ENCODE results near the gene IQGAP1. TPM values are rescaled to one million over a fixed set of nuclear protein-coding genes. Genes with fewer than 3 reads are reported as not detected.

Gene IQGAP1
- total and polyA plus RNA-seq, 2 donors (not counting 1 experiment from before 2014, with no cell fraction given): 222 to 270 TPM

- H3K4me3 ChIP-seq (replicated peaks in 1 of 4; ENCODE audit: control extremely low read depth in 1 of 4, insufficient read depth in 1 of 4, low read depth in 3 of 4, low read length in 4 of 4): no peak overlapping the region
- H3K27ac ChIP-seq (ENCODE audit: insufficient read depth, low read length): no peak overlapping the region
- no peak overlapping the region for H3K4me2 ChIP-seq (ENCODE audit: extremely low read depth, insufficient read depth, low read length)
- no peaks in the 10 kb centered on the region for H4K20me1 ChIP-seq (ENCODE audit: control insufficient read depth, extremely low read depth, insufficient read depth, low read length)
- peaks cover 14% of the 10 kb centered on the region for H3K79me2 ChIP-seq (ENCODE audit: control insufficient read depth, insufficient read depth, low read length)
- TF ChIP-seq CTCF (conservative IDR thresholded peaks at IDR 0.05 in 1 of 2, IDR thresholded peaks at IDR 0.05 in 1 of 2; ENCODE audit: low read depth in 1 of 2, low read length in 2 of 2): no peak
- no peak for TF ChIP-seq EZH2 (IDR thresholded peaks at IDR 0.05; ENCODE audit: low read length, missing control alignments)
- no peaks in the 10 kb centered on the region for H3K27me3 ChIP-seq (ENCODE audit: control insufficient read depth, insufficient read depth, low read length)
- no peaks in the 10 kb centered on the region for H3K9me3 ChIP-seq (ENCODE audit: control insufficient read depth, insufficient read depth, low read depth, low read length)
- no peak overlapping the region for H3K9ac ChIP-seq (ENCODE audit: insufficient read depth, low read length)
- peak in 1 of 2 donors; percentile 14 for DNase-seq (ENCODE audit: low read depth in 2 of 2)
- peaks cover 14% of the 10 kb centered on the region for H3K36me3 ChIP-seq (ENCODE audit: control insufficient read depth, insufficient read depth, low read length)
- H2AFZ ChIP-seq (ENCODE audit: low read length): no peak overlapping the region
- H3K4me1 ChIP-seq (ENCODE audit: control insufficient read depth, extremely low read depth, insufficient read depth, low read length): peaks cover 2% of the 10 kb centered on the region
Observed at GRCh38 chr15:90460142-90460824, 72.2 kb downstream of the IQGAP1 start.

- Histone ChIP-seq H3K27ac (ENCODE audit: insufficient read depth, low read length) (no peak overlapping the region), H4K20me1 (ENCODE audit: control insufficient read depth, extremely low read depth, insufficient read depth, low read length) (no peaks in the 10 kb centered on the region), H3K36me3 (ENCODE audit: control insufficient read depth, insufficient read depth, low read length) (peaks cover 4% of the 10 kb centered on the region), H3K4me3 (replicated peaks in 1 of 4; ENCODE audit: control extremely low read depth in 1 of 4, insufficient read depth in 1 of 4, low read depth in 3 of 4, low read length in 4 of 4) (no peak overlapping the region), H3K27me3 (ENCODE audit: control insufficient read depth, insufficient read depth, low read length) (no peaks in the 10 kb centered on the region), H3K4me1 (ENCODE audit: control insufficient read depth, extremely low read depth, insufficient read depth, low read length) (peaks cover 9% of the 10 kb centered on the region), H2AFZ (ENCODE audit: low read length) (no peak overlapping the region), H3K9ac (ENCODE audit: insufficient read depth, low read length) (no peak overlapping the region), H3K79me2 (ENCODE audit: control insufficient read depth, insufficient read depth, low read length) (peaks cover 16% of the 10 kb centered on the region), H3K9me3 (ENCODE audit: control insufficient read depth, insufficient read depth, low read depth, low read length) (no peaks in the 10 kb centered on the region), H3K4me2 (ENCODE audit: extremely low read depth, insufficient read depth, low read length) (no peak overlapping the region)
- TF ChIP-seq CTCF (conservative IDR thresholded peaks at IDR 0.05 in 1 of 2, IDR thresholded peaks at IDR 0.05 in 1 of 2; ENCODE audit: low read depth in 1 of 2, low read length in 2 of 2): no peak
- peak; percentile 42 to 93 for DNase-seq (ENCODE audit: low read depth in 2 of 2)
Observed at GRCh38 chr15:90463381-90463780, 75.3 kb downstream of the IQGAP1 start.

- H4K20me1 ChIP-seq (ENCODE audit: control insufficient read depth, extremely low read depth, insufficient read depth, low read length): no peaks in the 10 kb centered on the region
- peak overlapping the region; percentile 8 for H3K27ac ChIP-seq (ENCODE audit: insufficient read depth, low read length)
- peak; percentile 77 to 85 for DNase-seq (ENCODE audit: low read depth in 2 of 2)
- H3K4me2 ChIP-seq (ENCODE audit: extremely low read depth, insufficient read depth, low read length): no peak overlapping the region
- H3K36me3 ChIP-seq (ENCODE audit: control insufficient read depth, insufficient read depth, low read length): peaks cover 4% of the 10 kb centered on the region
- no peak overlapping the region for H3K9ac ChIP-seq (ENCODE audit: insufficient read depth, low read length)
- H3K79me2 ChIP-seq (ENCODE audit: control insufficient read depth, insufficient read depth, low read length): peaks cover 14% of the 10 kb centered on the region
- no peaks in the 10 kb centered on the region for H3K9me3 ChIP-seq (ENCODE audit: control insufficient read depth, insufficient read depth, low read depth, low read length)
- TF ChIP-seq CTCF (conservative IDR thresholded peaks at IDR 0.05 in 1 of 2, IDR thresholded peaks at IDR 0.05 in 1 of 2; ENCODE audit: low read depth in 1 of 2, low read length in 2 of 2) (no peak), EZH2 (IDR thresholded peaks at IDR 0.05; ENCODE audit: low read length, missing control alignments) (no peak)
- H3K4me1 ChIP-seq (ENCODE audit: control insufficient read depth, extremely low read depth, insufficient read depth, low read length): peaks cover 9% of the 10 kb centered on the region
- no peak overlapping the region for H3K4me3 ChIP-seq (replicated peaks in 1 of 4; ENCODE audit: control extremely low read depth in 1 of 4, insufficient read depth in 1 of 4, low read depth in 3 of 4, low read length in 4 of 4)
- no peak overlapping the region for H2AFZ ChIP-seq (ENCODE audit: low read length)
- H3K27me3 ChIP-seq (ENCODE audit: control insufficient read depth, insufficient read depth, low read length): no peaks in the 10 kb centered on the region
Observed at GRCh38 chr15:90465140-90465929, 77.3 kb downstream of the IQGAP1 start.
